AG09309 (cell line): Measurements from ENCODE around the gene EXTL1.

Source experiments
- DNase-seq: peaks from one replicate; pipeline ENCODE4 v3.0.0-alpha.2; 2010; ENCODE audit warnings: low read depth
- H3K4me3 ChIP-seq: 2 replicates; pipeline ENCODE4 v1.5.1; 2011; ENCODE audit warnings: mild to moderate bottlenecking, low read depth, low read length, moderate library complexity; ENCODE audit not compliant: control insufficient read depth
- TF ChIP-seq, protein P1 (sequence below): IDR thresholded peaks from 2 replicates; pipeline ENCODE4 v1.5.1; 2011; ENCODE audit warnings: mild to moderate bottlenecking, low read depth, low read length, inconsistent platforms; ENCODE audit not compliant: insufficient read depth, control insufficient read depth; ENCODE audit errors: missing control alignments

The EXTL1 gene

DNA sequence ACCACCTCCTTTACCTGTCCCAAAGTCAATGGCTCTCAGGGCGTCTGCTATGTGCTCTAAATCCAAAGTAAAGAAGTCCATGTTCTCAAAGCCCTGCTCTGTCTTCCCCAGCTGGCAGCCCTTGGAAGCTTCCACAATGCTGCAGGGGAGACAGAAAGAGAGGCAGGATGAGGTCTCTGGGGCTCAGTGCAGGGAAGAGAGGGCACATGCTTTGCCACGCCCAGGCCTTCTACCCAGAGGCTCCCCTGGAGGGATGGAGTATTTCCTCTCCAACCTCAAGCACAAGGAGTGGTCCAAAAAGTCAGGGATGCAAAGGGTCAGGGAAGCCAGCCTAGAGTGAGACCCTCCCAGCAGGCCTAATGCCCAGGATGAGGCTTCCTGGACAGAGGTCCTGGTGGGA lies 35.6 kb downstream of the EXTL1 start:
- TF ChIP-seq, protein P1, sequence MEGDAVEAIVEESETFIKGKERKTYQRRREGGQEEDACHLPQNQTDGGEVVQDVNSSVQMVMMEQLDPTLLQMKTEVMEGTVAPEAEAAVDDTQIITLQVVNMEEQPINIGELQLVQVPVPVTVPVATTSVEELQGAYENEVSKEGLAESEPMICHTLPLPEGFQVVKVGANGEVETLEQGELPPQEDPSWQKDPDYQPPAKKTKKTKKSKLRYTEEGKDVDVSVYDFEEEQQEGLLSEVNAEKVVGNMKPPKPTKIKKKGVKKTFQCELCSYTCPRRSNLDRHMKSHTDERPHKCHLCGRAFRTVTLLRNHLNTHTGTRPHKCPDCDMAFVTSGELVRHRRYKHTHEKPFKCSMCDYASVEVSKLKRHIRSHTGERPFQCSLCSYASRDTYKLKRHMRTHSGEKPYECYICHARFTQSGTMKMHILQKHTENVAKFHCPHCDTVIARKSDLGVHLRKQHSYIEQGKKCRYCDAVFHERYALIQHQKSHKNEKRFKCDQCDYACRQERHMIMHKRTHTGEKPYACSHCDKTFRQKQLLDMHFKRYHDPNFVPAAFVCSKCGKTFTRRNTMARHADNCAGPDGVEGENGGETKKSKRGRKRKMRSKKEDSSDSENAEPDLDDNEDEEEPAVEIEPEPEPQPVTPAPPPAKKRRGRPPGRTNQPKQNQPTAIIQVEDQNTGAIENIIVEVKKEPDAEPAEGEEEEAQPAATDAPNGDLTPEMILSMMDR: no peak
- H3K4me3 ChIP-seq: no peak overlapping the region
- DNase-seq: no peak

DNA sequence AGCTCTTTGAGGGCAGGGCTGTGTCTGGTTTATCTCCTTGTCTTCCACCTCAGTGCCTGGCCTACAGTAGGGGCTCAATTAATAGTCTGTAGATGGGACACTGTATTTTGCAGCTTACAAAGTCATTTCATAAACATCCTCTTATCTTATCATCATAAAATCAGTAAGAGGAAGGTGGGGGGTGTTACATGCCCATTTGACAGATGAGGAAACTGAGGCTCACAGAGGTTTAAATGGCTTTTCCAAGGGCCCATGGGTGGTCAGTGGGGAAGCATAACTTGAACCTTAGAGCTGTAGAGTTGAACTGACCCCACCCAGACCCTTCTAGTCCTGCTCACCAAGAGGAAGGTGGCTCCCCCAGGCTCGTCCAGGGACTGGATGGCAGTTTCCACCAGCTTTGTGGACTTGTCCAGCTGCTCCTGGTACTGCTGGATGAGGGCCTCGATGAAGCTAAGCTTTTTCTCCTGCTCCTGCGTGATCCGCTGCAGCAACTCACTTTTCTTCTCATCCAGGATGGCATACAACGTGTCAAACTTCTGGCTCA lies 36.5 kb downstream of the EXTL1 start:
- TF ChIP-seq, protein P1: no peak
- H3K4me3 ChIP-seq: no peak overlapping the region
- no peak for DNase-seq

DNA sequence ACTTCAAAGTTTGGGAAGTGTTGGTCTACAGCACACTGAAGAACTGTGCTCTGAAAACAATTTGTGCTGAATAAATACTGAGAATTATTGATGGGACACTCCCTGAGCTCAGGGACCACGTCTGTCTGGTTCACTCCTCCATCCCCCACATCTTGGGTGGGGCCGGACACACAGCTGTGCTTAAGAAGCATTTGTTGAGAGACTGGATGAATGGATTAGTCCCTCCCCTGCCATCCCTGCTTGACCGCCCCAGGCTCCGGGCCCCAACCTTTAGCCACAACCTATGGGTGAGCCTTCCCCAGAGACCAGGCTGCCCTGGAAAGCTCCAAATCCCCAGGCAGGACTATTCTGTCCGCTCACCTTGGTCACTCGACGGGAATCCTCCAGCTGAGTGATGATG lies 38.3 kb downstream of the EXTL1 start:
- no peak overlapping the region for H3K4me3 ChIP-seq
- no peak for DNase-seq
- TF ChIP-seq, protein P1: no peak

DNA sequence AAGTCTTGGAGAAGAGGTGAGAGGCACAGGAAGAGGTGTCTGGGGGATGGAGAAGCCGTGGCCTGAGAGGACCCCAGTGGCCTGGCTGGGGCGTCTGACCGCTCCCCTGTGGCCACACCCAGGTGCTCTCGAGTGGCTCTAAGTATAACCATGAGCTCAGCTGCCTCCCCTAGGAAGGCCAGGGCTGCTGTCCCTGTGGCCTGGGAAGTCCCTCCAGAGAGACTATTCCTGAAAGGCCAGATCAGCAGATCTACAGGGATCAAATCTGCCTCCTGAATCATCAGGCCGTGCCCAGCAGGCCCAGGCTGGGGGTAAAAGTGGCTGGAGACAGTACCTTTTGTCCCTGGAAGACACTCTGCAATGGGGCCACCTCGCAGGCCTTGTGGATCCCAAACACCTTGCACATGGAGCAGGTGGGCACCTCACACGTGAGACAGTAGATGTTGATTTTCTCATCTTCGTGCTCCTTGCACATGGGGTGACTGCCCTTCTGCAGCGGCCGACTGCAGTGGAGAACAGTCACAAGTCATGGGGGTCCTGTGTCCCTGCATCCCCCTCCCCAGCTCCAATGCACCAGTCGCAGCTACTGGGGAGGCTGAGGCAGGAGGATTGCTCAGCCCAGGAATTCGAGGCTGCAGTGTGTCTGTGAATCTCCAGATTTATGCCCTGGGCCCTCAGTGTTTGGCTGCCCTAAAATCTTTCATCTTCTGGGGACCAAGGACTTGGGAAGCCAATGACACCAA lies 39.4 kb downstream of the EXTL1 start:
- TF ChIP-seq, protein P1: no peak

DNA sequence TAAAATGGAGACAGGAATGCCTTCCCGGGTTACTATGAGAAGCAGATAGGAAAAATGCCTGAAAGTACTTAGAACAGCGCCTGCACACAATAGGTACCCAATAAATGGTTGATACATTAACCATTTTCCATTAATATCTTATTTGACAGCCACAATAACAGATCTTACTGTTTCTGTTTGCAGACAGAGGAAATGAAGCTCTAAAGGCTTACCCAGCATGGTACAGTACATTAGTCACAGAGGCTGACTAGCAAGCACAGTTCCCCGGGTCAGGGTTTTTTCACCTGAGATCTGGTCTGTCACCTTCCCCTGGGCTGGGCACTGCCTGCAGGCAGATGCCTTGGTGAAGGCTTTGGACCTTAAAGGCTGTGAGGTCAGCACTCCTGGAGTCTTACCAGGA lies 43.0 kb downstream of the EXTL1 start:
- H3K4me3 ChIP-seq: no peak overlapping the region
- DNase-seq: no peak
- TF ChIP-seq, protein P1: no peak

More for the DNA sequence above, 39.4 kb downstream of the EXTL1 start:
- no peak overlapping the region for H3K4me3 ChIP-seq
- DNase-seq: no peak

DNA sequence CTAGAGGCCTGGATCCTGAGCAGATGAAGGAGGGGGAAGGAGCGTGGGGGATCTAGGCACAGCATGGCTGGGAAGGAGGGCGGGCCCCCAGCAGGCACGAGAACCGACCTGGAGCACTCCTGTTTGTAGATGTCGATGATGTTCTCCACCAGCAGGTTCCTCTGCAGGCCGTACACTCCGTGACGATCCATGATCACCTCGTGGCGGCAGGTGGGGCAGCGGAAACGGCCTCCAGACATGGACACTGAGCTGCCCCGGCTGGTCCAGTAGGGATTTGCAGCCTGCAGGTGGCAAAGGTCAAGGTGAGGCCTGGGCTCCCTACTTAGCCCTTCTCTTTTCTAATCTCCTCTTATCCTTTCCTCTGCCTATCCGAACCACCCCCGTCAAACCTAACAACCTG lies 44.6 kb downstream of the EXTL1 start:
- DNase-seq: no peak
- TF ChIP-seq, protein P1: no peak
- H3K4me3 ChIP-seq: no peak overlapping the region
